Activated T-cell treated with anti-CD3 and anti-CD28 coated beads, Interleukin-2, amount 50 U/mL, for 24 hours (primary cell): ENCODE data around the gene AGAP1.

Source experiments
- DNase-seq: peaks from one replicate; pipeline ENCODE4 v3.0.0-alpha.2; 2020
- H3K27ac Mint-ChIP-seq: 2 replicates; pipeline ENCODE4 v1.8.0; 2020; ENCODE audit warnings: mild to moderate bottlenecking, mixed read lengths
- H3K27me3 Mint-ChIP-seq: 2 replicates; pipeline ENCODE4 v1.8.0; 2020; ENCODE audit warnings: mixed read lengths
- H3K36me3 Mint-ChIP-seq: 2 replicates; pipeline ENCODE4 v1.8.0; 2020; ENCODE audit warnings: low read depth, mixed read lengths
- H3K4me1 Mint-ChIP-seq: 2 replicates; pipeline ENCODE4 v1.8.0; 2020; ENCODE audit warnings: low read depth, mixed read lengths
- H3K4me3 Mint-ChIP-seq: 2 replicates; pipeline ENCODE4 v1.8.0; 2020; ENCODE audit warnings: mild to moderate bottlenecking, moderate library complexity, mixed read lengths
- H3K9me3 Mint-ChIP-seq: 2 replicates; pipeline ENCODE4 v1.8.0; 2020; ENCODE audit warnings: mixed read lengths

AGAP1 gene

DNA sequence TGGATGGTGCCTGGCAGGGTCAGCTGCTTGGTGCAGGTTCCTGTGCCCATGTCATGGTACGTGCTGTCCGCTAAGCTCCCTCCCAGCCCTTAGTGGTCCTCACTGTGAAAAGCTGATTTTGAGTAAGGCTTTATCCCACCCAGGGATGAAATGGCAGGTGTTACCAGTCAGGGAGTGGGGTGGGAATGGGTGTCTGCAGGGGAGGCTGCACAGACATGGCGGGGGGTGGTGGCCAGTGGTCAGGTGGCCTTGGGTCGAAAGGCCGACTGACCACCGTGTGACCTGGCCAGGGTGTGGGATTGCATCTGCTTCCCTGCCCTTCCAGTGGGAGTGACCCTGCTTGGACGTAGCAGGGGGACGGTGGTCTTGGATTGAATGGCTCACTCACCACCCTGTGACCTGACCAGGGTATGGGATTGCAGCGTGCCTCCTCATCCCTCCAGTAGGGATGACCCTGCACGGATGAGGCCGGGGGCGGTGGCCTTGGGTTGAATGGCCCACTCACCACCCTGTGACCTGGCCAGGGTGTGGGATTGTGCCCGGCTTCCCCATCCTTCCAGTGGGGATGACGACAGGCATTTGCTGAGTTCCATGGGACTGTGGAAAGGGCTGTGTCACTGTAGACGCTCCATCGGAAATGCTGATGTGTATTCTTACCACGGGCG, 29.8 kb downstream of the AGAP1 start:
- Mint-ChIP-seq H3K27me3 (peaks cover 22% of the 10 kb centered on the region), H3K9me3 (no peaks in the 10 kb centered on the region), H3K27ac (no peak overlapping the region), H3K36me3 (no peaks in the 10 kb centered on the region), H3K4me1 (no peaks in the 10 kb centered on the region), H3K4me3 (no peak overlapping the region)
- DNase-seq = no peak

DNA sequence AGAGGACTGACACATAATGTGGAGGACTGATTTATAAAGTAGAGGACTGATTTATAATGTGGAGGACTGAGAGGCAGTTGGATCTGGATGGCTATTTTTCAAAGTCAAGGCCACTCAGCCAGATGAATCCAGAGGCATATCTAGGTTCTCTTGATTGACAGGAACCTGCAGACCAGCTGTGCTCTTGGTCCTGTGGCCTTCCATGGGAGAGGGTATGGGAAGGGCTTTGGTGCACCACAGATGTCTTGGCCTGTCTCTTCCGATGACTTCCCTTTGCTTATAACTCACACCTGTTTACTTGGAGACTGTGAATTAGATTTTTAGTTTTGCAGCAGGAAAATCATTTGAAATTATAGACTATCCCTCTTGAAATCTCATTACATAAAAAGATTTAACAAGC, 32.3 kb downstream of the AGAP1 start:
- Mint-ChIP-seq H3K36me3 (no peaks in the 10 kb centered on the region), H3K4me1 (no peaks in the 10 kb centered on the region), H3K27ac (no peak overlapping the region), H3K4me3 (no peak overlapping the region), H3K27me3 (peaks cover 16% of the 10 kb centered on the region), H3K9me3 (no peaks in the 10 kb centered on the region)
- DNase-seq = no peak

DNA sequence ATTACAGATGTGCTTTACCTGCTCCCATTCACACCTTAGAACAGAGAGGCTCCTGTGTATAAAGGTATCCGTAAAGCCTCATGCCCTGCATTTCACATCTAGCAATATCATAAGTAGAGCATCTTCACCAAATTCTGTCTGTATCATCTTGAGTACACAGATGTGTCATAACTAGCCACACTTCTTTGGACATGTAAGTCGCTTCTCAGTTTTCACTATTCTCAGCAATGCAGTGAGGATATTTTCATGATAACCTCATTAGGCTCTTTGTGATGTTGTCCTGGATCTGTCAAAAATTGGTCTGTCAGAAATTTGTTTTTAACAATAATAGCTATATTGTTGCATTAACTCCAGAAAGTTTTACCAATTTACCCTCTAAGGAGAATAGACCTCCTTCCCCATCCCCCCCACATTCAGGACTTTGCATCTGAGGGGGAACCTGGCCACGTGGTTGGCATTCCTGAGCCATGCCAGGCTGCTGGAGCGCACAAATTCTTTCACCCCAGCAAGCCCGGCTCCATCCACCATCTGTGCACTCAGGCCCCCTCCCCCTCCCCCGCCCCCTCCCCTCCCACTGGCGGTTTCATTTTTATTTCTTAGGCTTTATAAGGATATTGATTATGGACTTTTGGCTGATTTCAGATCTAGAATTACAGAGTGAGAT, 34.1 kb downstream of the AGAP1 start:
- no peaks in the 10 kb centered on the region for H3K4me1 Mint-ChIP-seq
- H3K27ac Mint-ChIP-seq = no peak overlapping the region
- H3K27me3 Mint-ChIP-seq = peaks cover 8% of the 10 kb centered on the region
- DNase-seq = no peak
- H3K36me3 Mint-ChIP-seq = no peaks in the 10 kb centered on the region
- H3K9me3 Mint-ChIP-seq = no peaks in the 10 kb centered on the region
- H3K4me3 Mint-ChIP-seq = no peak overlapping the region

DNA sequence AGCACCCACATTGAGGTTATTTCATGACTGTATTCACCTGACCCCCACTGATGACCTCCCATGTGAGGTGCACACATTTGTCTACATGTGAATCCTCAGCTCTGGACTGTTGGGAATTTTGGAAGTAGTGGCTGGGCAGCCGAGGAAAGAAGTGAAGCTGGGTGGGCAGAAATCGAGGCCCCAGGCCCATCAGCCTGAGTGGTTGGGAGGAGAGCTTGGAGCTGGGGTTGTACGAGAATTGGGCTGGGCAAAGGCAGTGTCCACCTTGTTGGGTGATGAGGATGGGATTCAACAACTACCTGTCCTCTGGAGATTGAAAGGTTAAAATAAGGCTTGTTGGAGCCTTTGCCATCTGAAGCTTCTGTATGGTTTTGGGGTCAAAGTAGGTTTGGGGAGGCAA, 35.8 kb downstream of the AGAP1 start:
- Mint-ChIP-seq H3K9me3 (no peaks in the 10 kb centered on the region), H3K4me3 (no peak overlapping the region), H3K4me1 (no peaks in the 10 kb centered on the region), H3K27ac (no peak overlapping the region), H3K27me3 (peaks cover 11% of the 10 kb centered on the region), H3K36me3 (no peaks in the 10 kb centered on the region)
- no peak for DNase-seq

DNA sequence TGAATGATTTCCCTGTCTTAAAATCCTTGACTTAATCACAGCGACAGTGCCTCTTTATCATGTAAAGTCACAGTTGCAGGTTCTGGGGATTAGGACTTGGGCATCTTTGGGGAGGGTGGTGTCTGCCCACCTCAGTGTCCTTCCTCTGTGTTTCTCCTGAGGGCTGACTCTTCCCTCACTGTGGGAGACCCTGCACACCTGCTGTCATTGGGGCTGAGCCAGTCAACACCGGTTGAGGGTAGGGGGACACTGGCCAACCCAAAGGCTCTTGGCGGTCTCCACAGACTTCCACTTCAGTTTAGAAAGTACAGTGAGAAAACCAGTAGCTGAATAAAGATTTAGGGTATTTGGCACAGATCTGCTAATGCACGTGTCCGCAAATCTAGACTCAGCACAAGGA, 36.9 kb downstream of the AGAP1 start:
- no peak overlapping the region for H3K27ac Mint-ChIP-seq
- no peaks in the 10 kb centered on the region for H3K36me3 Mint-ChIP-seq
- H3K4me1 Mint-ChIP-seq = no peaks in the 10 kb centered on the region
- H3K4me3 Mint-ChIP-seq = no peak overlapping the region
- no peaks in the 10 kb centered on the region for H3K9me3 Mint-ChIP-seq
- no peak for DNase-seq
- H3K27me3 Mint-ChIP-seq = peaks cover 13% of the 10 kb centered on the region

DNA sequence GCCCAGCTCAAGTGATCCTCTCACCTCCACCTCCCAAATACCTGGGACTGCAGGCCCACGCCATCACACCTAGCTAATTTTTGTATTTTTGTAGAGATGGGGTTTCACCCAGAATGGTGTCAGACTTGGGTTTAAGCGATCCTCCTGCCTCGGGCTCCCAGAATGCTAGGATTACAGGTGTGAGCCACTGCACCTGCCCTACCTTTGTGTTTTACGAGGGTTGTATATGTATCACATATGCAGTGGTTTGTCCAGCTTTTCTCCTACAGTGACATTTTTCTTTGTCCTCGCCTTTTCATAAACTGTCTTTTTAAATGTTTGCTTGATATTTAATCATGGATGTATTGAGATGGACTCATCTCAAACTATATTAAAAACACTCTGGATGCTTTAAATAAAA, 38.5 kb downstream of the AGAP1 start:
- Mint-ChIP-seq H3K36me3 (no peaks in the 10 kb centered on the region), H3K4me1 (no peaks in the 10 kb centered on the region), H3K9me3 (no peaks in the 10 kb centered on the region), H3K27ac (no peak overlapping the region), H3K27me3 (peaks cover 13% of the 10 kb centered on the region), H3K4me3 (no peak overlapping the region)
- DNase-seq = no peak

DNA sequence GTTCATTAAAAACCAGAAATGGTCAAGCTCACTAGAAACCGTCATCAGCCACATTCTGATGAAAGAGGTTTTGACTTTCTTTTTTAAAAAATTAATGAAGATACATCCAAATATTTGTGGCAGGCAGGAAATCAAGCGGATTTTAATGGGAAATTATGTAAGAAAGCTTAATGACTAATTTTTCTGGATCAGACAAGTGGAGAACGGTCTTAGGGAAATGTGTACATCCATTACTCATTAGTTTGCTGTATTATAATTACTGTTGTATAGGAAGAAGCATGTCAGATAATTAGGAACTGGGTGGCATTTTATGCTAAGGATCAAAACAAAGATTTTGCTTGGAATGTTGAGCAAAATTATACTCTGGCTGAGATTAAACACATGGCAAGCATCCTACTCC, 39.4 kb downstream of the AGAP1 start:
- Mint-ChIP-seq H3K36me3 (no peaks in the 10 kb centered on the region), H3K27ac (no peak overlapping the region), H3K4me3 (no peak overlapping the region), H3K27me3 (peaks cover 13% of the 10 kb centered on the region), H3K4me1 (no peaks in the 10 kb centered on the region), H3K9me3 (no peaks in the 10 kb centered on the region)
- DNase-seq = no peak

DNA sequence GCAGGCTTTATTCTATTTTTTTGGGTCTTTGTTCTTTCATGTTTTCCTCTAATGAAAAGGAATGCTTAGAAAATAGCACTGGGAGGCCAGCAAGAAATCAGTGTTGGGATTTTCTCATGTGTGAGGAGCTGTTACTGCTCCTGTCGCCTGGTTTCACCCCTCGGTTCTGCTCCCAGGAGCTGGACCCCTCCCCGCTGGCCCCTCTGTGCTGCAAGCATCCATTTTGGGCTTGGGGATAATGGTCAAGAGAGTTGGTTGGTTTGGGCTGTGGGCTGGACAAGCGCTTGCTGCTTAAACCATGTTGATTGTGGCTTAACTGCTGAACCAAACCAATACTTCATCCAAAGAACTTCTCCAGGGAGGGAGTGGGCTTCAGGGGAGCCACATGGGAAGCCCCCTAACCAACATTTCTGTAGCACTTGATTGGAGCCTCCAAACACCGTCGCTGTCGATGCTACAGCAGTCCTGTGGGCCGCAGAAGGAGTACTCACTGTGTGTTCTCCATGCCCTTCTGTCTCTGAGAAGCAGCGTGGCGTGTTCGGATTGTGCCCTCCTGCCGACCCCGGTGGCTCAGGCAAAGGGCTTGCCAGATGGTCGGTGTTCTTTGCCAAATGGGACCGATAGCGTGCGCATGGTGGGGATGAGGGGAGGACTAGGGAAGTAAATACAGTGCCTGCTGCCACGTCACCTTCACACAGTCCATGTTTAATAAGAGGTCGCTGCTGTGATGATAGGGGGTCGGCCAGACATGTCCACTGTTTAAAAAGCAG, 40.0 kb downstream of the AGAP1 start:
- H3K9me3 Mint-ChIP-seq = no peaks in the 10 kb centered on the region
- no peaks in the 10 kb centered on the region for H3K4me1 Mint-ChIP-seq
- H3K27me3 Mint-ChIP-seq = peaks cover 13% of the 10 kb centered on the region
- H3K36me3 Mint-ChIP-seq = no peaks in the 10 kb centered on the region
- no peak overlapping the region for H3K27ac Mint-ChIP-seq
- H3K4me3 Mint-ChIP-seq = no peak overlapping the region
- DNase-seq = no peak

DNA sequence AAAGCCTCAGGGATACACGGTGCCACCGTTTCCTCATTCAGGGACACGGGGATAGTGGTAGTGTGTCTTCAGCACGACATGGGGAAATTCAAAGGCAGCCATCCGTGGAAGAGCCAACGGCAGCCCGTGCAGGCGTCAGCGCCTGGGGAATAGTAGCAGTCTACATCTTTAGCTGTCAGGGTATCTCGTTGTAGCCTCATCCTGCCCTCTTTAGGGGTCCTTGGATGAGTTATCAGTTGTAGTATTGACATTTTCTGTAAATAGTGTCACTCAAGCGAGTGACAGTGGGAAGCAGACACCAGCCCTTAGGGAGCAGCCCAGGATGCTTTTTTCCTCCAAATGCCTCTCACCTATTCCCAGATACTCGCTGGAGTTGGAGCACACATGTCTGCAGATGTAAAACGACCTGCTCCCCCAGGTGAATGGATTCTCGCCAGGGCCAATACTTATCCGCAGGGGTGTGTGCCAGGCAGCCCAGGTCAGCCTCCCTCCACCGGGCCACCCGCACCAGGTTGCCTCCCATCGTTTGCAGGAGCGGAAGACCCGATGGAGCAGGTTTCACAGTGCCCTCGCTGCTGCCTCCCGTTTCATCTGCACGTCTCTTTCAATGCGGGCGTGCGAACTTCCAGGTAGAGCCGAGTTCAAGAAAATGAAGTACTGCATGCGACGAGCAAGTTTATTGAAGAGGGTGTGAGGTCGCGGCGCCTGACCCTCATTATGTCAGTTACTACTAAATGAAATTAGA, 41.0 kb downstream of the AGAP1 start:
- Mint-ChIP-seq H3K36me3 (no peaks in the 10 kb centered on the region), H3K9me3 (no peaks in the 10 kb centered on the region), H3K27me3 (peaks cover 10% of the 10 kb centered on the region), H3K4me1 (no peaks in the 10 kb centered on the region), H3K27ac (no peak overlapping the region), H3K4me3 (no peak overlapping the region)
- no peak for DNase-seq

DNA sequence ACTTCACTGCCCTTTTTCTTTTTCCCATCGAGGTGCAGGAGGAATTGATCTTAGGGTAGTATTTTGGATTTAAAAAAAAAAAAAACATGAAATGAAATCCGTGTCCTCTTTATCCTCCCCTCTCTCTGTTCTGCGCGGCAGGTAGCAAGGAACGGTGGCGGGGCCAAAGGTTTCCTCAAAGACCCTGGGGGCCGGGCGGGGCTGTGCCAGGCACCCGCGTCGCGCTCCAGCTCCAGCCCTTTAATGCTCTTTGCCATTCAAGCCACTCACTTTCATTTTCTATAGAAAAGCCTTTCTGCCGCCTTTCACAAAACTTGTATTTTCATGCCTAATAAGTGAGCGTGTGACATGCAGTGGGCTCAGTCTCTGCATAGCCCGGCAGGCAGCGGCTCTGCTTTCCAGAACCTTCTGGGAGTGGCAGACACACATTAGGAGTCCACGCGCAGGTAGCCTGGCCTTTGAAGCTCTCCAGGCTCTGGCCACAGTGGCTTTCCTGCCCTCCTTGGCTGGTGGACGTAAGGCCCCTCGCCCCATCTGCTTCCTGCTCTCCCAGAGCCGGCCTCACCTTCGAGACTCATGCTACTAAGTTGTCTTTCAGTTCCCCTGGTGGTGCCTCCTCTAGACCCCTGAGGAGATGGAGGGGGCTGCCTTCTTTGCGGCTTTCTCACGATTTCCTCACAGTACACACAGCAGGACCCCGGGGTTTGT, 41.7 kb downstream of the AGAP1 start:
- Mint-ChIP-seq H3K9me3 (no peaks in the 10 kb centered on the region), H3K27me3 (peaks cover 10% of the 10 kb centered on the region), H3K36me3 (no peaks in the 10 kb centered on the region), H3K4me1 (no peaks in the 10 kb centered on the region), H3K27ac (no peak overlapping the region), H3K4me3 (no peak overlapping the region)
- DNase-seq = no peak

DNA sequence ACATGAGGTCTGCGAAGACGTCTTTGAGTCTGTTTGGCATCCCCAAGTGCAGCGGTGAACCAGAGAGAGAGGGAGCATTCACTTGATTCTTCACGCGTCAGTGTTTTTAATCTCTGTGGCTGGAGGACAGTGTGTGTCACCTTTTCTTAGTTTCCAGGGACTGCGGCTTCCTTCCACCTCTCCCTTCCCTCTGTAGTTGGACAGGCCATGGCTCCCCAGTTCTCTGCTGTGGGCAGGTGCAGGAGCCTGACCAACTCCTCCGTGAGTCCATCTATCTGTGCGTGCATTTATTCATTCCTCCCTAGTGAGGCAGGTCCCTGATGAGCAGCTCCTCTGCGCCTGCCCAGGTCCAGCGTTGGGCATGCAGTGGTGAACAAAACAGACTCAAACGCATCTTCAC, 42.9 kb downstream of the AGAP1 start:
- no peaks in the 10 kb centered on the region for H3K36me3 Mint-ChIP-seq
- no peak overlapping the region for H3K4me3 Mint-ChIP-seq
- no peak for DNase-seq
- no peaks in the 10 kb centered on the region for H3K9me3 Mint-ChIP-seq
- no peak overlapping the region for H3K27ac Mint-ChIP-seq
- no peaks in the 10 kb centered on the region for H3K4me1 Mint-ChIP-seq
- H3K27me3 Mint-ChIP-seq = peaks cover 10% of the 10 kb centered on the region

DNA sequence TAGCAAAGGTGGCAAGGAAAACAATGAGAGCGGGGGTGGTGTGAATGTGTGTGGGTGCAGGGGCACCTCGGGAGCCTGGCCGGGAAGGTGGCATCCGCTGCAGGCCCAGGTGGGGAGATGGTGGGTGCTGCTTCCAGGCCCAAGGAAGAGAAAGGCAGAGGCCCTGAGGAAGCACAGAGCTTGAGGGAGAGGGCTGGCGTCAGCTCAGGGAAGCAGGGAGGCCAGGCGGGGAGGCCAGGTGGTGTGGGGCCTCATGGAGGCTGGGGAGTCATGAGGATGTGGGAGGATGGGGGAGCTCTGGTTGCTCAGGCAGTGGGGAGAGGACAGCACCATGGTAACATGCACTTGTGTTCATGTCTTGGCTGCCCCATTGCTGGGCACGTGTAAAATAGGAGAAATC, 43.3 kb downstream of the AGAP1 start:
- Mint-ChIP-seq H3K27ac (no peak overlapping the region), H3K36me3 (no peaks in the 10 kb centered on the region), H3K4me3 (no peak overlapping the region), H3K4me1 (no peaks in the 10 kb centered on the region), H3K9me3 (no peaks in the 10 kb centered on the region), H3K27me3 (peaks cover 13% of the 10 kb centered on the region)
- DNase-seq = no peak

DNA sequence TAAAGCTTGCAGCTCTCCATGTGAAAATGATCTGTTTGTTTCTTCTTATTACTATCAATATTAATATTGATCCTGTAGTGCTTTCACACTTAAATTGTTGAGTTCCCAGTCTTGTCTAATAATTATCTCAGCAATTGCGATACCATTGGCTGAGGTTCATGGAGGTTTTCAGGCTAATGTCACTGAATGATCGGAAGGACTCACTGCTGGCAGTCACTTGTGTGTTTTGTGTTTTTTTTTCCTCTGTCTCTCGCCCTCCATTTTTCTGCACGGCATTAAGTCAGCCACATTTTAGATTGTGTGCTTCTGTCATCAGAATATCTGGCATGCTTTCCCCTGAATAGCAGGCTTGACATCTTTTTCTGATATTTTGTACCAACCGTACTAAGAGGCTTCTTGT, 43.7 kb downstream of the AGAP1 start:
- peaks cover 13% of the 10 kb centered on the region for H3K27me3 Mint-ChIP-seq
- no peak overlapping the region for H3K4me3 Mint-ChIP-seq
- no peak for DNase-seq
- no peaks in the 10 kb centered on the region for H3K4me1 Mint-ChIP-seq
- H3K9me3 Mint-ChIP-seq = no peaks in the 10 kb centered on the region
- H3K36me3 Mint-ChIP-seq = no peaks in the 10 kb centered on the region
- no peak overlapping the region for H3K27ac Mint-ChIP-seq

DNA sequence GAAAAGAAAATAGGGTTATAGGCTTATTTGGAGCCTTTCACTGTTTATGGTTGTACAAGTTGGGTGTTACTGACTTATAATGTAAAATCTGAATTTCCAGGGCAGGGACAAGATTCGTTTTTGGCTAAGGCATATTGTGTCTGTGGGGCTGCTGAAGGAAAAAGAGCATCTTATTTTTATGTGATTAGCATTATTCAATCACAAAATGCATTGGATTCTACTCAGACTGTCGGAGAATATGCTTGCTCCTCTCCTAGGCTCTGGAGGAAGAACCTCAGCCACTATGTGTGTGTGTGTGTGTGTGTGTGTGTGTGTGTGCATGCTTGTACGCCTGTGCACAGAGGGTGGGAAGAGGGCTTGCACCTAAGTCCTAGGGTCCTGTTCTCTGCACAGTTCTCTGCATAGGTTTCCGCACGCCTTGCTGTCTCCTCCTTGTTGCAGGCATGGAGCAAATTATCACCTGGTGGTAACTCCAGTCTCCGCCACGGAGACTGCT, 44.3 kb downstream of the AGAP1 start:
- H3K4me3 Mint-ChIP-seq = no peak overlapping the region
- H3K9me3 Mint-ChIP-seq = no peaks in the 10 kb centered on the region
- H3K27me3 Mint-ChIP-seq = peaks cover 13% of the 10 kb centered on the region
- H3K27ac Mint-ChIP-seq = no peak overlapping the region
- no peaks in the 10 kb centered on the region for H3K4me1 Mint-ChIP-seq
- no peak for DNase-seq
- H3K36me3 Mint-ChIP-seq = no peaks in the 10 kb centered on the region
